Mesenteric fat pad (tissue), 1 donor: ENCODE data around the gene KSR1. TPM values are rescaled to one million over a fixed set of nuclear protein-coding genes. Genes with fewer than 3 reads are reported as not detected.

Experiments
- DNase-seq: peaks from one replicate; pipeline ENCODE4 v3.0.0-alpha.2; 2020; ENCODE audit warnings: low spot score
- total RNA-seq: library from RNA; stranded (reverse); fragmentation: NEBNext Ultra II Directional; extraction: Animal tissue kit (Norgen Biotek cat#: 25700); gene quantifications from one replicate; pipeline ENCODE4 v1.2.1, GENCODE V29; 2021
- donor health status: DM: yes; HTN: yes; CAD: no.

Gene KSR1
- total RNA-seq, 1 donor from 2014 or later = 38.9 TPM

GRCh38 chr17:27603880-27604794 is 147.9 kb downstream of the KSR1 start:
- no peak for DNase-seq

GRCh38 chr17:27605409-27605808 is 149.2 kb downstream of the KSR1 start:
- DNase-seq = no peak

- no peak for DNase-seq
Measured at GRCh38 chr17:27607521-27608091, 151.4 kb downstream of the KSR1 start.

- DNase-seq = no peak
Measured at GRCh38 chr17:27608328-27609230, 152.3 kb downstream of the KSR1 start.

GRCh38 chr17:27609611-27610303 is 153.5 kb downstream of the KSR1 start:
- DNase-seq = no peak

- DNase-seq = no peak
Measured at GRCh38 chr17:27610304-27610677, 154.0 kb downstream of the KSR1 start.

GRCh38 chr17:27612160-27612770 is 156.0 kb downstream of the KSR1 start:
- DNase-seq = no peak

- DNase-seq = no peak
Measured at GRCh38 chr17:27613433-27613832, 157.2 kb downstream of the KSR1 start.

- no peak for DNase-seq
Measured at GRCh38 chr17:27615121-27615520, 158.9 kb downstream of the KSR1 start.

- no peak for DNase-seq
Measured at GRCh38 chr17:27616414-27616813, 160.2 kb downstream of the KSR1 start.

GRCh38 chr17:27618417-27618816 is 162.2 kb downstream of the KSR1 start:
- DNase-seq = no peak

GRCh38 chr17:27620721-27621120 is 164.5 kb downstream of the KSR1 start:
- DNase-seq = no peak

- DNase-seq = no peak
Measured at GRCh38 chr17:27621536-27621935, 165.3 kb downstream of the KSR1 start.

GRCh38 chr17:27621942-27622559 is 165.8 kb downstream of the KSR1 start:
- no peak for DNase-seq

GRCh38 chr17:27622986-27623385 is 166.7 kb downstream of the KSR1 start:
- no peak for DNase-seq

GRCh38 chr17:27623614-27624013 is 167.4 kb downstream of the KSR1 start:
- no peak for DNase-seq

GRCh38 chr17:27624539-27624938 is 168.3 kb downstream of the KSR1 start:
- DNase-seq = no peak

GRCh38 chr17:27625856-27626255 is 169.6 kb downstream of the KSR1 start:
- no peak for DNase-seq

GRCh38 chr17:27627514-27627913 is 171.3 kb downstream of the KSR1 start:
- DNase-seq = no peak

- no peak for DNase-seq
Measured at GRCh38 chr17:27628376-27628775, 172.1 kb downstream of the KSR1 start.
